MM.1S (cell line): ENCODE data around the gene NOL9.

Experiments used
- DNase-seq: peaks from one replicate; pipeline ENCODE4 v3.0.0-alpha.2; 2015
- H2AFZ ChIP-seq: fragments of 300-600 bp; sonication (generic); 2 replicates; pipeline ENCODE4 v1.6.0; 2016; ENCODE audit warnings: antibody characterized with exemption, low read length
- H3F3A ChIP-seq: fragments of 300-600 bp; sonication (generic); 2 replicates; pipeline ENCODE4 v1.6.1; 2016; ENCODE audit warnings: mild to moderate bottlenecking, antibody characterized with exemption, low read length, moderate library complexity, mixed read lengths; ENCODE audit not compliant: insufficient read depth
- H3K27ac ChIP-seq: fragments of 300-600 bp; sonication (generic); 2 replicates; pipeline ENCODE4 v1.5.1; 2016; ENCODE audit warnings: mild to moderate bottlenecking, low read length
- H3K27me3 ChIP-seq: fragments of 300-600 bp; sonication (generic); replicated peaks from 2 replicates; pipeline ENCODE4 v1.6.0; 2016; ENCODE audit warnings: low read length; ENCODE audit not compliant: insufficient read depth
- H3K36me3 ChIP-seq: fragments of 300-600 bp; sonication (generic); replicated peaks from 2 replicates; pipeline ENCODE4 v1.6.1; 2016; ENCODE audit warnings: mild to moderate bottlenecking, low read length, mixed read lengths; ENCODE audit not compliant: insufficient read depth
- H3K4me1 ChIP-seq: fragments of 300-600 bp; sonication (generic); 2 replicates; pipeline ENCODE4 v1.6.1; 2016; ENCODE audit warnings: low read length, mixed read lengths
- H3K4me2 ChIP-seq: fragments of 300-600 bp; sonication (generic); 2 replicates; pipeline ENCODE4 v1.6.0; 2016; ENCODE audit warnings: low read depth, low read length
- H3K4me3 ChIP-seq: fragments of 300-600 bp; sonication (generic); 2 replicates; pipeline ENCODE4 v1.5.1; 2016; ENCODE audit warnings: low read length, mixed read lengths
- H3K79me2 ChIP-seq: fragments of 300-600 bp; sonication (generic); 2 replicates; pipeline ENCODE4 v1.6.1; 2016; ENCODE audit warnings: mixed run types, low read length, mixed read lengths
- H3K9ac ChIP-seq: fragments of 300-600 bp; sonication (generic); 2 replicates; pipeline ENCODE4 v1.6.1; 2016; ENCODE audit warnings: low read length, mixed read lengths
- H3K9me2 ChIP-seq: fragments of 300-600 bp; sonication (generic); replicated peaks from 2 replicates; pipeline ENCODE4 v1.6.1; 2016; ENCODE audit warnings: mild to moderate bottlenecking, low read length, mixed read lengths; ENCODE audit not compliant: insufficient read depth
- H3K9me3 ChIP-seq: fragments of 300-600 bp; sonication (generic); replicated peaks from 2 replicates; pipeline ENCODE4 v1.6.1; 2016; ENCODE audit warnings: mild to moderate bottlenecking, low read length, mixed read lengths; ENCODE audit not compliant: insufficient read depth
- H4K20me1 ChIP-seq: fragments of 300-600 bp; sonication (generic); 2 replicates; pipeline ENCODE4 v1.6.1; 2016; ENCODE audit warnings: mild to moderate bottlenecking, low read length, moderate library complexity, mixed read lengths; ENCODE audit not compliant: insufficient read depth
- EZH2 ChIP-seq: fragments of 300-600 bp; sonication (generic); optimal IDR thresholded peaks from 2 replicates; pipeline ENCODE3; 2017; ENCODE audit warnings: low read depth, mild to moderate bottlenecking, antibody characterized with exemption, low read length, mixed read lengths
- EZH2phosphoT487 ChIP-seq: fragments of 300-600 bp; sonication (generic); IDR thresholded peaks from 2 replicates; pipeline ENCODE4 v1.6.1; 2018; ENCODE audit warnings: antibody characterized with exemption, low read length
- TF ChIP-seq, protein P1 (sequence below): fragments of 300-600 bp; sonication (generic); IDR thresholded peaks from 2 replicates; pipeline ENCODE4 v1.5.1; 2016; ENCODE audit warnings: antibody characterized with exemption, low read length, mixed read lengths

NOL9 gene

DNA sequence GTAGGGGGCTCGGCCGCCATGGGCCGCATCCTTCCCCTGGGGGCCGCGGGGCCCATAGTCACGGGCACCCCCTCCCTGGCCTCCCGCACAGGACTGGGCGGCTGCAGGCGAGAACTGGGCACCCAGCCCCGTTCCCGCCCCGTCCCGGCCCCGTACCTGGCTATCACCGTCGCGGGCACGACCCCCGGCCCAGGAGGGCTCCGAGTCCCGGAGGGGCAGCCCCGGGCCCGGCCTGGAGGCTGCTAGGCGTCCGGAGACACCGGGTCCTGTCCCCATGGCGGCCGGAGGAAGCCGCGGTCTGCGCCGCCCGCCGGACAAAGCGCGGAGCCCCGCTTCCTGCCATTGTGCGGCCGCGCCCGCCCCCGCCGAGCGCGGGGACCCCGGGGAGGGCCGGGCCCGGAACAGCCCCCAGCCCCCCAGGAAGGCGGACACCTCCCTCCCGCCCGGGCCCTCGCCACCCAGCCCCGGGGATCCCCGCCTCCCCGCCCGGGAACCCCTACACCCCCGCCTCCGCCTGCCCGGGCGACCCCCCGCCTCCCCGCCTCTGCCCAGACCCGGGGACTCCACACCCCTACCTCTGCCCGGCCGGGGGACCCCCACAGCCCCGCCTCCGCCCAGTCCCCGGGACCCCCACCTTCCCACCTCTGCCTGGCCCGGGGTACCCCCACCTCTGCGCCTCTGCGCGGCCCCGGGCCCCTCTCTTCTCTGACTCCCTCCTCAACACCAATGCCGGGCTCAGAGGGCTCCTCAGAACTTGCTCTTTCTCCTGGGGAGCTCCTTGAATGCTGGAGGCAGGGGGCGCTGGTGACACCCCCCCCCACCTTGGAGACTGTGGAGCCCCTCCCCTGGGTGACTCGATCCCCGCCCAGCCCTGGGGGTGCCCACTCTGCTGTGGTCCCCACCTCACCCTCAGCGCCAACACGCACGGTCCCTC lies 68.9 kb downstream of the NOL9 start:
- H3K79me2 ChIP-seq, result no peaks in the 10 kb centered on the region
- no peaks in the 10 kb centered on the region for H3K9me2 ChIP-seq
- H2AFZ ChIP-seq, result no peak overlapping the region
- no peaks in the 10 kb centered on the region for H3K9me3 ChIP-seq
- no peaks in the 10 kb centered on the region for H3K4me1 ChIP-seq
- no peak overlapping the region for H3K27ac ChIP-seq
- H3K4me2 ChIP-seq, result no peak overlapping the region
- H4K20me1 ChIP-seq, result no peaks in the 10 kb centered on the region
- DNase-seq, result no peak
- H3K9ac ChIP-seq, result no peak overlapping the region
- H3K27me3 ChIP-seq, result peaks cover 59% of the 10 kb centered on the region
- no peak for TF ChIP-seq EZH2
- TF ChIP-seq EZH2phosphoT487, result peak; percentile 71; the same call in 1 of the 2 replicates
- TF ChIP-seq, protein P1, sequence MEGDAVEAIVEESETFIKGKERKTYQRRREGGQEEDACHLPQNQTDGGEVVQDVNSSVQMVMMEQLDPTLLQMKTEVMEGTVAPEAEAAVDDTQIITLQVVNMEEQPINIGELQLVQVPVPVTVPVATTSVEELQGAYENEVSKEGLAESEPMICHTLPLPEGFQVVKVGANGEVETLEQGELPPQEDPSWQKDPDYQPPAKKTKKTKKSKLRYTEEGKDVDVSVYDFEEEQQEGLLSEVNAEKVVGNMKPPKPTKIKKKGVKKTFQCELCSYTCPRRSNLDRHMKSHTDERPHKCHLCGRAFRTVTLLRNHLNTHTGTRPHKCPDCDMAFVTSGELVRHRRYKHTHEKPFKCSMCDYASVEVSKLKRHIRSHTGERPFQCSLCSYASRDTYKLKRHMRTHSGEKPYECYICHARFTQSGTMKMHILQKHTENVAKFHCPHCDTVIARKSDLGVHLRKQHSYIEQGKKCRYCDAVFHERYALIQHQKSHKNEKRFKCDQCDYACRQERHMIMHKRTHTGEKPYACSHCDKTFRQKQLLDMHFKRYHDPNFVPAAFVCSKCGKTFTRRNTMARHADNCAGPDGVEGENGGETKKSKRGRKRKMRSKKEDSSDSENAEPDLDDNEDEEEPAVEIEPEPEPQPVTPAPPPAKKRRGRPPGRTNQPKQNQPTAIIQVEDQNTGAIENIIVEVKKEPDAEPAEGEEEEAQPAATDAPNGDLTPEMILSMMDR, result no peak
- H3K4me3 ChIP-seq, result no peak overlapping the region
- H3F3A ChIP-seq, result no peaks in the 10 kb centered on the region
- H3K36me3 ChIP-seq, result no peaks in the 10 kb centered on the region

DNA sequence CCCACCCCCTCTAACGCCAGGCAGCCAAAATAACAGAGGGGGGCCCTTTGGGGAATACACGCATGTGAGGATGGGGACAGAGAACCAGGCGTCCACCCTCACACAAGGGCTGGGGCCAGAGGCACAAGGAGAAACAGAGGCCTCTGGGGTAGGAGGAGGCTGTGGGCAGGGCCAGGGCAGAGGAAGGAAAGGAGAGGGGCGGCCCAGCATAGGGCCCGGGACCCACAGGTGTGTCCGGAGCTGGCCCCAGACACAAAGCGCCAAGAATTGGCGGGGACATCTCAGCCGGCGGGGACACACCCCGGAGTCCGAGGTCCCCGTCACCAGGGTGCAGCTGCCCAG lies 69.5 kb downstream of the NOL9 start:
- no peaks in the 10 kb centered on the region for H3K9me3 ChIP-seq
- DNase-seq, result no peak
- H3K36me3 ChIP-seq, result no peaks in the 10 kb centered on the region
- no peak overlapping the region for H3K27ac ChIP-seq
- no peaks in the 10 kb centered on the region for H3K79me2 ChIP-seq
- H4K20me1 ChIP-seq, result no peaks in the 10 kb centered on the region
- H3K9me2 ChIP-seq, result no peaks in the 10 kb centered on the region
- no peak overlapping the region for H3K4me2 ChIP-seq
- no peak overlapping the region for H2AFZ ChIP-seq
- H3K27me3 ChIP-seq, result peaks cover 65% of the 10 kb centered on the region
- H3F3A ChIP-seq, result no peaks in the 10 kb centered on the region
- H3K4me3 ChIP-seq, result no peak overlapping the region
- H3K4me1 ChIP-seq, result no peaks in the 10 kb centered on the region
- no peak overlapping the region for H3K9ac ChIP-seq
- TF ChIP-seq EZH2phosphoT487 (no peak), EZH2 (no peak)
- TF ChIP-seq, protein P1, result no peak

DNA sequence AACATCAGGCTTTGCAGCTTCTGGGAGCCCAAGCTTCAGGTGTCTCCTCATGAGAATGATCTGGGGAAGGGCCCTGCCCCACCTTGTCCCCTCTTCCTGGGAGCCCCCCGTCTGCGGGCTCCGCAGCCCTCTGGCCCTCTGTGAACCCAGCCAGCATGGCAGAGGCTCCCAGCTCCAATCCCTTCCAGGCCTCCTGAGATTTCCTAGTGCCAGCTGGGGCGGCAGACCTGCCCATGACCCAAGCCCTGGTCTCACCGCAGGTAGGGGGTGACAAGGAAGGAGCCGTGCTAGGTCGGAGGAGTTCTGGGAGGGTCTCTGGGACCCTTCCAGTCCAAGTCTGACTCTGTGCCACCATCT lies 70.6 kb downstream of the NOL9 start:
- no peak overlapping the region for H3K27ac ChIP-seq
- no peak overlapping the region for H3K9ac ChIP-seq
- H3K4me3 ChIP-seq, result no peak overlapping the region
- DNase-seq, result no peak
- H3K27me3 ChIP-seq, result peaks cover 74% of the 10 kb centered on the region
- H2AFZ ChIP-seq, result no peak overlapping the region
- no peaks in the 10 kb centered on the region for H3K79me2 ChIP-seq
- no peak for TF ChIP-seq EZH2phosphoT487
- no peak for TF ChIP-seq EZH2
- no peaks in the 10 kb centered on the region for H3K9me2 ChIP-seq
- no peaks in the 10 kb centered on the region for H4K20me1 ChIP-seq
- no peak overlapping the region for H3K4me2 ChIP-seq
- H3K9me3 ChIP-seq, result no peaks in the 10 kb centered on the region
- no peaks in the 10 kb centered on the region for H3K4me1 ChIP-seq
- no peaks in the 10 kb centered on the region for H3K36me3 ChIP-seq
- no peaks in the 10 kb centered on the region for H3F3A ChIP-seq
